Activated CD4-positive, CD25-positive, alpha-beta regulatory T cell treated with anti-CD3 and anti-CD28 coated beads, Interleukin-2, amount 50 U/mL, for 16 hours (primary cell): Measurements from ENCODE around the gene PIP5K1B.
"Not testable (repeated sequence)": the region's sequence is repeated elsewhere in the genome, so short reads cannot be mapped to it uniquely, and the experiment has no call there.

Source experiments
- DNase-seq: peaks from one replicate; pipeline ENCODE4 v3.0.0-alpha.2; 2020; ENCODE audit warnings: low read depth, low spot score

PIP5K1B gene

GRCh38 chr9:69027355-69028097 lies 322.5 kb downstream of the PIP5K1B start:
- DNase-seq, result peak; percentile 24

GRCh38 chr9:69028754-69029153 lies 323.7 kb downstream of the PIP5K1B start:
- DNase-seq, result no peak

- DNase-seq, result no peak
Measured at GRCh38 chr9:69029535-69029934, 324.5 kb downstream of the PIP5K1B start.

DNA sequence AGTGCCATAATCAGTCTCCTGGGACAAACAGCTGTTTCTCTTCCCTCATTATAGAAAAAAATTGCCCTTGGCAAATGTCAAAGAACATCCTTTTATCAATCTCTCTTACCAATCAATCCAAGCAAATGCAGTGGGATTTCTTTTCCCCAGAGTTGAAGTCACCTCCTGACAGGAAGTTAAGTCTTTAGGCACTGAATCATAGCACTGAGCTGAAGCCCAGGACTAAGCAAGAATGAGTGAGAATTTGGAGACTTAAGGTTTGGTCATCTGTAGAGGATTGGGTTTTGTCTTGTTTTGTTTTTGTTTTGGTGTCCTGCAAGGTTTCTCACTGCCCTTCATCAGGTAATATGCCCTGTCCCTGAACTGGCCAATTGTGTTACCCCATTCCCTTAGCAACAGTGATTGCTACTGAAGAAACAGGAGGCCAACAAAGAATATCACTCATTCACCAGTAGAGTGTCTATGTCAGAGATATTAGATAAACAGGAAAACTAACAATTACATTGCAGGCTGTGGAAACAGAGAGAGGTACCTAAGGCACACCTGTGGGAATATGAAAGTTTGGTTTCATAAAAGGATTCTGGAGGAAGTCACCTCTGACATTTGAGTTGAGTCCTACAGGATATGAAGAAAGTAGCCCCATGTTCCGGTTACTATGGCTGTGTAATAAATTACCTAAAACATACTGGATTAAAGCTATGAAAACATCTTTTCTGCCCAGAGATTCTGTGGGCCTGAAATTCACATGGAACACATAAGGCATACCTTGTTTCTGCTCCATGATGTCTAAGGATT lies 326.0 kb downstream of the PIP5K1B start:
- no peak for DNase-seq

GRCh38 chr9:69034071-69034470 lies 329.0 kb downstream of the PIP5K1B start:
- no peak for DNase-seq

DNA sequence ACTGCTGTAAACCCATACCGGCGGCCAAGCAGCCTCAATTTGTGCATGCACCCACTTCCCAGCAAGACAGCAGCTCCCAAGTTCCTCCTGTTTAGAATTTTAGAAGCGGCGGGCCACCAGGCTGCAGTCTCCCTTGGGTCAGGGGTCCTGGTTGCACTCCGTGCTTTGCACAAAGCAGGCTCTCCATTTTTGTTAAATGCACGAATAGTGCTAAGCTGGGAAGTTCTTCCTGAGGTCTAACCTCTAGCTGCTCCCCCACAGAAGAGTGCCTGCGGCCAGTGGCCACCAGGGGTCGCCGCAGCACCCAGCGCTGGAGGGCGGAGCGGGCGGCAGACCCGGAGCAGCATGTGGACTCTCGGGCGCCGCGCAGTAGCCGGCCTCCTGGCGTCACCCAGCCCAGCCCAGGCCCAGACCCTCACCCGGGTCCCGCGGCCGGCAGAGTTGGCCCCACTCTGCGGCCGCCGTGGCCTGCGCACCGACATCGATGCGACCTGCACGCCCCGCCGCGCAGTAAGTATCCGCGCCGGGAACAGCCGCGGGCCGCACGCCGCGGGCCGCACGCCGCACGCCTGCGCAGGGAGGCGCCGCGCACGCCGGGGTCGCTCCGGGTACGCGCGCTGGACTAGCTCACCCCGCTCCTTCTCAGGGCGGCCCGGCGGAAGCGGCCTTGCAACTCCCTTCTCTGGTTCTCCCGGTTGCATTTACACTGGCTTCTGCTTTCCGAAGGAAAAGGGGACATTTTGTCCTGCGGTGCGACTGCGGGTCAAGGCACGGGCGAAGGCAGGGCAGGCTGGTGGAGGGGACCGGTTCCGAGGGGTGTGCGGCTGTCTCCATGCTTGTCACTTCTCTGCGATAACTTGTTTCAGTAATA lies 330.6 kb downstream of the PIP5K1B start, which contains the start of gene FXN:
Gene FXN (plus strand): TSS at position 315 of the 871 bp plus-strand sequence. CDS start 31 bp downstream, at position 346.
- DNase-seq, result peak; percentile 60

- no peak for DNase-seq
Measured at GRCh38 chr9:69036309-69036708, 331.3 kb downstream of the PIP5K1B start.

GRCh38 chr9:69036799-69037198 lies 331.8 kb downstream of the PIP5K1B start:
- DNase-seq, result no peak

GRCh38 chr9:69040646-69041045 lies 335.6 kb downstream of the PIP5K1B start:
- DNase-seq, result no peak

DNA sequence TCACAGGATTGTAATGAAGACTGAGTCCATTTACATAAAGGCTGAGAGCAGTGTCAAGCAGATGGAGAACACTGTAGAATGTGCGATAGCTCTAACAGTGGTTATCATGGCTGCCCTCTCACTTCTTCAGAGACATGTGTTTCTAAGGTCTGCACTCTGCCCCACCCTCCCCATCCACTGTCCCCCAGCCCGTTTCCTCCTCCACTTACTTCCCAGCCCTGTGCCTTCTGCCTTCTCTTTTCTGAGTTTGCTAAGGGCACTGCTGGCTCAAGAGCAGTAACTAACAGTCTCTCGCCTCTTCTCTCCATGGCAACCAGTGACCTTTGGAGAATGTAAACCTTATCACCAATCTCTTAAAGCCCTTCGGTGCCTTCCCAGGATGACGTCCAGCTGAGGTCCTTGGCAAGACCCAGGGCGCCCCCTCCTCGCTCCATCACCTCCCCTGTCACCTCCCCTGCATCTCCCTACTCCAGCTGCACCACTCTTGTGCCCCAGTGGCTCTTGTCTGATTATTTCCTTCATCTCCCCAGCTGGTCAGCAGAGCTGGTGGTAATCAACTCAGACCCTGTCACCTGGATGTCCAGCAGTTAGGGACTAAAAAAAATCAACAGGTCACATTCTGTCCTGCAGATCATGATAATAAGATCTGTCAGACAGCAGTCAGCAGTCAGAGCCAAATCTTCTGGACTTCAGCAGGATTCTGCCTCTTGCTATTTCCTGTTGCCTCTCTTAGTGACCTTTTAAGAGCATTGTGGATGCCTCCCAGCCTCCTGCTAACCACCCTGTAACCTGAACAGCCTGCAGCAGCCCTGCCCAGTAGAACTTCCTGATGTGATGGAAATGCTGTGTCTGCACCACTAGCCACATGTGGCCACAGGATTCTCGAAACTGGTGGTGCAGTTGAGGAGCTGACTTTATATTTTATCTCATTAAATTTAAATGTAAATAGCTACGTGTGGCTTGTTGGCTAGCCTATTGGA lies 339.5 kb downstream of the PIP5K1B start:
- no peak for DNase-seq

GRCh38 chr9:69045821-69046220 lies 340.8 kb downstream of the PIP5K1B start:
- no peak for DNase-seq

GRCh38 chr9:69046723-69047122 lies 341.7 kb downstream of the PIP5K1B start:
- DNase-seq, result no peak

GRCh38 chr9:69047371-69047770 lies 342.3 kb downstream of the PIP5K1B start:
- no peak for DNase-seq

DNA sequence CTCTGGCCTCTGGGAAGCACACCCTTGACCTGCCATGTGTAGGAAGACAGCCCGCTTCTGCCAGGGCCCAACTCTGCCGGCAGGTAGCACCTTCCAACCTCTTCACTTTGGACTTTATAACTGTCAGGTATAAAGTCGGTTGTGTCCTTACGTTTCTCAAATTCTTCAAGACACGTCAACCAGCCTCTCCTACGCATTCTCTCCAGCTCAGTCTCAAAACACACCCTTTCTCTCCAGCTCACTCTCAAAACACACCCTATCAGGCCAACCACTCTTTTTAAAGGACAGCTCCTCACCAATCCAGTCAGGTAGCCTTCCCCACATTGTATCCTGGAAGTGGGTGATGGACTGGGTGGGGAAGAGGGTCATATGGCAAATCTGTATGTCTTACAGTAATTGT lies 344.1 kb downstream of the PIP5K1B start:
- DNase-seq, result no peak

GRCh38 chr9:69050936-69051335 lies 345.9 kb downstream of the PIP5K1B start:
- DNase-seq, result not testable (repeated sequence)

- no peak for DNase-seq
Measured at GRCh38 chr9:69054989-69055388, 349.9 kb downstream of the PIP5K1B start.

GRCh38 chr9:69056191-69056815 lies 351.3 kb downstream of the PIP5K1B start:
- no peak for DNase-seq

DNA sequence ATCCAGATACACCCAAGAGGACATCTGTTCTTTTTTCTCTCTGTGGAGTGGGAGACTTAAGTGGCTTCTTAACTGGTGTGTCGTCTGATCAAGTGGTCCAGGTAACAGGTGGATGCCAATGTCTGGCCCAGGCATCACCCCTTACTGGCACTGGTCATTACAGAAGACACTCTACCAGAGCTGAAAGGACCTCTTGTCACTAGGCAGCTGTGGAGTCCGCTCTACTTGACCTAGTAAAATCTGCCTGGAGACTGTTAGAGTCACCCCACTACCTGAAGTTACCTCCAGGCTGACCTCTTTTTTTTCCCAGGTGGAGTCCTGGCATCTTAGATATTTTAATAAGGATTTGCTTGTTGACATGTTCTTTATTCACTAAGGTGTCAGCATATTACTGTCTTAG lies 353.1 kb downstream of the PIP5K1B start:
- DNase-seq, result no peak
